ENCODE results near the gene PSAP.

GRCh38 chr10:71878327-71879034 is 27.4 kb upstream of the PSAP start:
- TF ChIP-seq POLR2AphosphoS5 (IDR thresholded peaks at IDR 0.05) (no peak), POLR2A (IDR thresholded peaks at IDR 0.05) (no peak)

Data from prostate gland (tissue), 1 donor.